PC-9 (cell line): Measurements from ENCODE around the gene KATNA1.

Source experiments
- EZH2 ChIP-seq: fragments of 200-600 bp; sonication (generic); IDR thresholded peaks from 2 replicates; pipeline ENCODE4 v1.8.0; 2017; ENCODE audit warnings: antibody characterized with exemption, low read depth
- TF ChIP-seq, protein P1 (sequence below): fragments of 200-600 bp; sonication (generic); conservative IDR thresholded peaks from 2 replicates; pipeline ENCODE4 v1.6.1; 2017; ENCODE audit warnings: mixed run types, antibody characterized with exemption, mild to moderate bottlenecking, moderate library complexity

DNA sequence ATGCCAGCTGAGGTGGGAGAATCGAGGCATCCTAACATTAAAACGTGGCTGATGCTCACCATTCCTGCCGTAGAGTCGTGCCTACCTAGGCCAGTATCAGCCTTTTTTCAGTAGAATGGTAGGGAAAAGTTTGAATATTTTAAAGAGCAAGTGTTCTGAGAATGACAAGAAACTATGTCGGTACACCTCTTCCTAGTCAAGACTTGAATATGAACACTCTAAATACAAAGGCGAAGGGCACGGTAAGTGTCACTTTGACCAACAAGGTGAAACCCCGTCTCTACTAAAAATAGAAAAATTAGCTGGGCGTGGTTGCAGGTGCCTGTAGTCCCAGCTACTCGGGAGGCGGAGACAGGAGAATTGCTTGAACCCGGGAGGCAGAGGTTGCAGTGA is 81.3 kb downstream of the KATNA1 start:
- TF ChIP-seq, protein P1, sequence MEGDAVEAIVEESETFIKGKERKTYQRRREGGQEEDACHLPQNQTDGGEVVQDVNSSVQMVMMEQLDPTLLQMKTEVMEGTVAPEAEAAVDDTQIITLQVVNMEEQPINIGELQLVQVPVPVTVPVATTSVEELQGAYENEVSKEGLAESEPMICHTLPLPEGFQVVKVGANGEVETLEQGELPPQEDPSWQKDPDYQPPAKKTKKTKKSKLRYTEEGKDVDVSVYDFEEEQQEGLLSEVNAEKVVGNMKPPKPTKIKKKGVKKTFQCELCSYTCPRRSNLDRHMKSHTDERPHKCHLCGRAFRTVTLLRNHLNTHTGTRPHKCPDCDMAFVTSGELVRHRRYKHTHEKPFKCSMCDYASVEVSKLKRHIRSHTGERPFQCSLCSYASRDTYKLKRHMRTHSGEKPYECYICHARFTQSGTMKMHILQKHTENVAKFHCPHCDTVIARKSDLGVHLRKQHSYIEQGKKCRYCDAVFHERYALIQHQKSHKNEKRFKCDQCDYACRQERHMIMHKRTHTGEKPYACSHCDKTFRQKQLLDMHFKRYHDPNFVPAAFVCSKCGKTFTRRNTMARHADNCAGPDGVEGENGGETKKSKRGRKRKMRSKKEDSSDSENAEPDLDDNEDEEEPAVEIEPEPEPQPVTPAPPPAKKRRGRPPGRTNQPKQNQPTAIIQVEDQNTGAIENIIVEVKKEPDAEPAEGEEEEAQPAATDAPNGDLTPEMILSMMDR = no peak
- no peak for TF ChIP-seq EZH2
